HPDE6-E6E7 (cell line): ENCODE measurements around the gene WDR45B.

Source experiments
- DNase-seq: peaks from one replicate; pipeline ENCODE4 v3.0.0; 2011; ENCODE audit warnings: missing footprints; ENCODE audit errors: extremely low spot score

WDR45B gene

GRCh38 chr17:82648165-82648668 lies at the start of gene WDR45B:
TSS of gene WDR45B (minus strand) at chr17:82648444. CDS start at chr17:82648340, 104 bp downstream.
- DNase-seq = peak; percentile 97

- no peak for DNase-seq
Observed at GRCh38 chr17:82697808-82698064, 49.5 kb upstream of the WDR45B start.

DNA sequence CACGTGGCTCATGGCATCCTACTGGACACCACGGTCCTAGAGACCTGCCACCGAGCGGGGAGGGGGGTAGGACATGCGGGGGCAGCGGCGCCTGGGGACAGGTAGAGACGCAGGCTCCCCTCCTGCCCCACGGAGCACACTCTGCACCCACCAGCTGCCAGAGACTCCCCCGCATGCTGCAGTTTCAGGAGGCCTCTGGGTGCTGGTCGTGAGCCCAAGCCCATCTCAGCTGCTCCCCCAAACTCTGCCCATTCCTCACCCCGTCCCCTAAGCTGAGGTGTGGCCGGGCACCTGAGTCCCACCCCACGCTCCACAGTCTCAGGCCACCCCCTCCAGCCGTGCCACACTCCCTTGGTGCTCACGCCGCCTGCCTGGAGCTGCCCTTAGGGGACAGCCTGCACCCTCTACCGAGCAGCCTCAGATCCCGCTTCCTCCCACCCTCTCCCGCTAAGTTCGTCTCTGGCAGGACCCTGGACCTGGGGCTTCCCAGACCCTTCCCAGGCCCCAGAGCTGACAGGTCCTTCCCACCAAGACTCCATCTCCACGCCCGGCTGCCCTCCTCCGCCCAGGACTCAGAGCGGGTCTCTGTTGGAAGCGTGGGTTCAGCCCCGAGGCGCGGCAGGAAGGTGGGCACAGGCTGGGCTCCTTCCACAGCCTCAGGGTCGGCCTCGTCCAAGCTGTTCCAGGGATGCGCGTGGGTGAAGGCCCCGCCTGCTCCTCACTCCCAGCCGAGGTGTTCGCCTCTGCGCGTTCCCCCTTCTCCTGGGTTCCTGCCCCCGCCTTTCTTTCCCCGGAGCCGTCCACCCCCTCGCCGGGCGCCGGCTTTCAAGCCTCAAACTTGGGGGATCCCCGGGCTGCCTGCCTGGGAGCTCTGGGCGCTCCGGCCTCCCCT lies 48.9 kb upstream of the WDR45B start:
- no peak for DNase-seq

GRCh38 chr17:82696259-82696658 lies 48.0 kb upstream of the WDR45B start:
- no peak for DNase-seq

- no peak for DNase-seq
Observed at GRCh38 chr17:82694647-82695046, 46.4 kb upstream of the WDR45B start.

DNA sequence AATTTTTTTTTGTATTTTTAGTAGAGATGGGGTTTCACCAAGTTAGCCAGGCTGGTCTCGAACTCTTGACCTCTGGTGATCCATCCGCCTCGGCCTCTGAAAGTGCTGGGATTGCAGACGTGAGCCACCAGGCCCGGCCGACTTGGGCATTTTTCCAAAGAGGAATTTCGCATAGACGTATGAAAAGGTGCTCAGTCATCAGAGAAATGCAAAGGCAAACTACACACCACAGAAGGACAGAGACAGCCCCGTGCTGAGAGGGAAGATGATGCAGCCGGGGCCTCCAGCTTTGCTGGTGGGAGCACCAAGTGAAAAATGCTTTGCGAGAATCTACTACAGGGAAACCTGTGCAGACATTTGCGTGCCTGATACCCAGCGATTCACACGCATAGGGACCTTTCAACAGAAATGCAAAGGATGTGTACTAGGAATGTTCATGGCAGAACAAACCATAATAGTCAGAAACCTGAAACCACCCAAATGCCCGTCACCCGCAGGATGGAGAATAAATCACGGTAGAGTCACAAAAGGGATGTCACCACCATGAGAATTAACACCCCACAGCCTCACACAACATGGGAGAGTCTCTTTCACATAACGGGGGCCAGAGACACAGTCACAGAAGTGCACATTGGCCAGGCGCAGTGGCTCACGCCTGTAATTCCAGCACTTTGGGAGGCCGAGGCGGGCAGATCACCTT lies 45.1 kb upstream of the WDR45B start:
- DNase-seq = no peak

DNA sequence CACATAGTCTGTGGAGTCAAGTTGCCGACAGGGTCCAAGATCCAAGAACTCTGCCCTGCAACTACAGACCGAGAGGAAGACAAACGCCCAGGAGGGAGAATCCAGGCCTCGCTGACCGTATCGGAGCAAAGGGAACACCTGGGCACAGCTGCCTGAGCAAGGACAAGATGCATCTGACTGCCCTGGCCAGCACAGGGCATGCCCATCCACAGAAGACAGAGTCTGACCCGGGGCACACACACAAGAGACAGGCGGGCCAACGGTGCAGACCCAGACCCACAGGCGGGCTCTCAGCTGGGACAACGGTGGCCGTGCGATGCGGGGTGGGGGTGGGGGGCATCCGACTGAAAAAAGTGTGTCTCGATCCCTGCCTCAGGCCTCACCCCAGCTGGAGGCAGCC lies 44.0 kb upstream of the WDR45B start:
- DNase-seq = no peak

- no peak for DNase-seq
Observed at GRCh38 chr17:82691714-82692113, 43.5 kb upstream of the WDR45B start.

- DNase-seq = no peak
Observed at GRCh38 chr17:82690786-82691489, 42.7 kb upstream of the WDR45B start.

DNA sequence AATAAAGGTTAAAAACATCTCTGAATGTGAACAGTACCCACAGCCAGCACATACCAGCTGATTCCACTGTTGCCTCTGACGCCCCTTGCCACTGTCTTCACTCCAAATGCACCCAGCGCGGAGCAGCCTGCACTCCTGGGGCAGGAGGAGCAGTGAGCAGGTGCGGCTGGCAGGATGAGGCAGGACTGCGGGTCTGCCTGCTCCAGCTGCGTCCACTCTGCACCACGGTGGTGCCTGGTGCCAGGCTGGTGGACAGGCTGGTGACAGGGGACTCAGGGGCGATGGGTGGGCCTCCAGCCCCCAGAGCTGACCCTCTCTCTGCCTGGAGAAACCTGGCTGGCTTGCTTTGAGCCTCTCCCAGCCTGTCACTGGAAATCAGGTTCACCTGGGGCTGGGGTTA lies 40.8 kb upstream of the WDR45B start:
- no peak for DNase-seq

DNA sequence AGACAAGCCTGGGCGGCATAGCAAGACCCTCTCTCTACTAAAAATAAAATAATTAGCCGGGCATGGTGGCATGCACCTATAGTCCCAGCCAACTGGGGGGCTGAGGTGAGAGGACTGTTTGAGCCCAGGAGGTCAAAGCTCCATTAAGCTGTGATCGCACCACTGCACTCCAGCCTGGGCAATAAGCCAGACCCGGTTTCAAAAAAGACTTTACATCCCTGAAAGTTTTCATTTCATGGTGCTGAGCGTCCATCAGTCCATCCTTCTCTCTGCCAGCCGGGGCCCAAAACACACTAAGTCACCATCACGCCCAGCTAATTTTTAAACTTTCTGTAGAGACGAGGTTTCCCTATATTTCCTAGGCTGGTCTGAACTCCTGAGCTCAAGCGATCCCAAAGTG lies 39.6 kb upstream of the WDR45B start:
- DNase-seq = no peak

DNA sequence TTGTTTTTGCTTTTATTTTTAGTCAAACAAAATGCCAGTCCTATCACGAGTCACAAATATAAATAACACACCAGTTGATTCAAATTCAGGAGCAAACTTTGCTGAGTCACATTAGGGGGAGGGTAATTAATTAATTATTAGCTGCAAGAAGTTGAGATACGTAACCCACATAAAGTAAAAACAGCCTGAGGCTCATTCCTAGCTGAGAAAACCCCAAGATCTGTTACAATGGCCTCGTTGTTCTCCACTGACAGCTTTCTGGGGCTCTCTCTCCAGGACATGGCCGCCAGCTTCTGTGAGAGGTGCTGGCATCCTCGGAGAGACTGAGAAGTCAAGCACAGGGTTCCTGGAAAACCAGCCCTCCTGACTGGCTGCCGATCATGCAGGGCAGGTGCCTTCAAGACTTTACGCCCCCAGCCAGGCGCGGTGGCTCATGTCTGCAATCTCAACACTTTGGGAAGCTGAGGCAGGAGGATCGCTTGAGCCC lies 39.2 kb upstream of the WDR45B start:
- DNase-seq = no peak

DNA sequence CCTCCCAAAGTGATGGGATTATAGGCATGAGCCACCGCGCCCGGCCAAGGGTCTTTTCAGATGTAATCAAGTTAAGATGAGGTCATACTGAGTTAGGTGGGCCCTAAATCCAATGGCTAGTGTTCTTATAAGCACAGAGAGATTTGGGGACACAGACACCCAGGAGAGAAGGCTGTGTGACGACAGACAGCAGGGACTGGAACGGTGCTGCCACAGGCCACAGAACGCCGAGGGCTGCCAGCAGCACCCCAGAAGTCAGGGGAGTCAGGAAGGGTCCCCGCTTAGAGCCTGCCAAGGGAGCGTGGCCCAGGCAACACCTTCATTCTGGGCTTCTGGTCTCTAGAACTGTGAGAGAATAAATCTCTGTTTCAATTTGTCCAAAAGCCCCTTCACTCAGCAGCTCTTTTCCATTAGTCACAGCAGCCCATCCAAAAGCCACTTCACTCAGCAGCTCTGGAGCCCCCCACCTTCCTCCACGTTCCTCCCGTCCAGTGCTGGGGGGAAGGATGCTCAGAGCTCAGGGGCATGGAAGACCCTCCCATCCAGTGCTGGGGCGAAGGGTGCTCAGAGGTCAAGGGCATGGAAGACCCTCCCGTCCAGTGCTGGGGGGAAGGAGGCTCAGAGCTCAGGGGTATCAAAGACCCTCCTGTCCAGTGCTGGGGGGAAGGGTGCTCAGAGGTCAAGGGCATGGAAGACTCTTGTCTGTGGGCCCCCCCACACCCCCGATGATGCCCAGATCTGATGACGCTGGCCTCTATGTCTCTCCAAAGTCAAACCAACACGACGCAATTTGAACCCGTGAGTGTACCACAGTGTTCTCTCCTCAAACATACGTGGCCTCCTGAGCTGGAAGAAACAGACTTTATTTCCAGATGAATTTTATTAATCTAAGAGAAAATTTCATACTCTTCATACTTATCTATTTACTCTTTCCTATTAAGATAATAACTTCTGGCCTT lies 38.4 kb upstream of the WDR45B start:
- DNase-seq = no peak

DNA sequence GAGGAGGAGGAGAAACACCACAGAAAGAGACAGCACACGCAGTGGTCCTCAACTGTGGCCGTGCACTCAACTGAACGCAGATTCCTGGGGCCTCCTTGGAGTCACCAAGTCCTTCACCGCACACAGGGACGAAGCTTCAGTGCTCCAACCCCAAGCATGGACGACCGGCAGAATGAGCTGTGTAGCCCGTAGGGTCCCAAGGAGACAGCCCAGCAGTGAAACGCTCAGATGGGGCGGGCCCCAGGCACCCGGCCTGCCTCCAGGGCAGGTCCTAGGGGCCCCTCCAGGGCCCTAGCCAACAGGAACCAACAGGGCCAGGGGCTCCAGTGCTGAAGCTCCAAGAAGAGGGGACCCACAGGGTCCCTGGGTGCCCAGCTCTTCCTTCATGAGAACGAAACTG lies 37.0 kb upstream of the WDR45B start:
- no peak for DNase-seq

DNA sequence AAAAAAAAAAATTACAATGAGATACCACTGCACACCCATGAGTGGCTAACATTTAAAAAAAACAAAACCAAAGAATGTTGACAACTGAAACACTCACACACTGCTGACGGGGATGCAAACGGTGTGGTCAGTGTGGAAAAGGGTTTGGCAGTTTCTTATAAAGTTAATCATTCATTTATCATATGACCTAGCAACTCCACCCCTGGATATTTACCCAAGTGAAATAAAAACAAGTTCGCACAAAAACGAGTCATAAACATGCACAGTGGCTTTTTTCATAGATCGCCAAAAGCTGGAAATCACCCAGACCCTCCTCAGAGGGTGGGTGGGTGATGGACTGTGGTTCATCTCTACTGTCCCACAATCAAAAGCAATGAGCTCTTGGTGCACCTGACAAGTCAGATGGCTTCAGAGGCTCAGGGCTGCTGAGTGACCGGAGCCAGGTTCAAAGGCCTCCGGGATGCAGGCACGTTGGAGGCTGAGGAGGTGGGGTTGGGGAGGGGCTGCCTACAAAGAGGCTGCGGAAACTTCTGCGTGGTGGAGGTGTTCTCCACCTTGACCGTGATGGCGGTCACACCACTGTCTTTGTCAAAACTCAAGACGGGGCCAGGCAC lies 36.1 kb upstream of the WDR45B start:
- no peak for DNase-seq

DNA sequence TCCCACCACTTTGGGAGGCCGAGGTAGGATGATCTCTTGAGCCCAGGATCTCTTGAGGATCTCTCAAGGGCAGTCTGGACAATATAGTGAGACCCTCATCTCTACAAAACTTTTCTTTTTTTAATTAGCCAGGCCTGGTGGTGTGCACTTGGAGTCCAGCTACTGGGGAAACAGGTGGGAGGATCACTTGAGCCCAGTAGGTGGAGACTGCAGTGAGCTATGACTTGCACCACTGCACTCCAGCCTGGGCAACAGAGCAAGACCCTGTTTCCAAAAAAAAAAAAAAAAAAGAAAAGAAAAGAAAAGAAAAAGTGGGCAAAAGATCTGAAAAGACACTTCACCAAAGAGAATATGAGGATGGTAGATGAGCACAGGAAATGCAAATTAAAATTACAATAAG lies 35.3 kb upstream of the WDR45B start:
- DNase-seq = no peak

GRCh38 chr17:82681547-82681946 lies 33.3 kb upstream of the WDR45B start:
- DNase-seq = no peak

DNA sequence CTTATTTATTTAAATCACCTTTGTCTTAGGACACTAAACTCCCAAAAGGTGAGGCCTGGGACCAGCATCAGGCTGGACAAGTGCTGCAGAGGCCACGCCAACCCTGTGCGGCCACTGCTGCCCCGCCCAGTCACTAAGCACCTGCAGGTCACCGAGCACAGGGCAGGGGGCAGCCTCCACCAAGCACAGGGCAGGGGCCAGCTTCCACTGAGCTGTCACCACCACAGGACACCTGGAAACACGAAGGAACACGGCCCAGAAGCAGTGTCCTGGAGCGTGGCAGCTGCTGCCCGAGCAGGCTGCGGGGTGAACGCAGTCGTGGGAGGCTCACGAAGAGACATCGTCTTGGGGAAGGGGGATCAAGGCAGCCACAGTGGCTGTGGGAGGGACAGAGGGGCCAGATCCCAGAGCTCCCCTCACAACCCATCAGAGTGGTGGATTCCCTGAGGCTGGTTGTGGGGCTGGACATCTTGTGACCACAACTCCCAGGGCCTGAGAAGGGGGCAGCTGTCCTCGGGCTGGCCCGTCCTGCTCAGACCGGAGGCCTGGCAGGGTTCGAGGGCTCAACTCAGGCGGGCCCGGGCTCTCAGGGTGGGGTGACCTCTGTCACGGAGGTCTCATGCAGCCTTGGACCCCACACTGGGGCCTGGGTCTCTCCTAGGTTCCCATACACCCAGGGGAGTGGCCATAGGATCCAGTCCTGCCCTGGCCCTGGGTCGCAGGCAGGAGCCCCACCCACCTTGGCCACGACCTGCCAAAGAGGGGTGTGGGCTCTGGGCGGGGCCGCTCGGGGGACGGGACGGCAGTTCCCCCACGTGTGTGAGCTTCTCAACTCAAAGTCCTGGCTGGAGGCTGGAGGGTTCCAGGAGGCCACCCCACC lies 31.6 kb upstream of the WDR45B start:
- DNase-seq = no peak

DNA sequence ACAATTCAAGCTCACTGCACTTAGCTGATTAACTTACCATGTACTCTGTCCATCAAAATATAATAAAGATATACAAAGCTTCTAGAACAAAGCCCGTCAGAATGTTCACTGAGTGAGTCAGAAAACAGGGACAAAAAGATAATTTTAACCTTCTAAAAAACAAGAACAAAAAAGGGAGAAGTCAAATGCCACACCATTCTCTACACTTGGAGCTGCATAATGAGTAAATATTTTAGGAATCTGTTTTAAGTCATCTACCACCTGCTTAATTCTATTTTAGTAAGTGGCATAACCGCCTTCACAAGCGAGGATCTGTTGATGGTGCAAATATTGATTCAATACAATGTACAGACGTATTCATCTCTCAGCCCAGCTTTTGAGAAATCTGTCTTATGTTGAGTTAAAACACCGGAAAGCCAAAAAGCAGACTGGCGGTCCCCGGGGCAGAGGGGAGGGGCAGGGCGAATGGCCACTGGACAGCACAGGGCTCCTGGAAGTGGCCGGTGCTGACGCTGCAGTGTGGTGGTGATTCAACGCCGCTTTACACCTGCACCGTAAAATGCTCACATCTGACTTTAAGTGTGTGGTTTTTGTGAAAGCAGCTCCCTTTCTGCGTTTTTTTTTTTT lies 30.1 kb upstream of the WDR45B start:
- no peak for DNase-seq
